HTERT RPE-1 (cell line): ENCODE measurements around the gene TDRD12.

ENCODE experiments used
- in situ Hi-C: fragments of 300-500 bp; cut with MboI; formaldehyde crosslinking; loops from 4 replicates; pipeline ENCODE4 v1.14.3; 2020; ENCODE audit warnings: low sequenced_read_pairs

TDRD12 gene, protein sequence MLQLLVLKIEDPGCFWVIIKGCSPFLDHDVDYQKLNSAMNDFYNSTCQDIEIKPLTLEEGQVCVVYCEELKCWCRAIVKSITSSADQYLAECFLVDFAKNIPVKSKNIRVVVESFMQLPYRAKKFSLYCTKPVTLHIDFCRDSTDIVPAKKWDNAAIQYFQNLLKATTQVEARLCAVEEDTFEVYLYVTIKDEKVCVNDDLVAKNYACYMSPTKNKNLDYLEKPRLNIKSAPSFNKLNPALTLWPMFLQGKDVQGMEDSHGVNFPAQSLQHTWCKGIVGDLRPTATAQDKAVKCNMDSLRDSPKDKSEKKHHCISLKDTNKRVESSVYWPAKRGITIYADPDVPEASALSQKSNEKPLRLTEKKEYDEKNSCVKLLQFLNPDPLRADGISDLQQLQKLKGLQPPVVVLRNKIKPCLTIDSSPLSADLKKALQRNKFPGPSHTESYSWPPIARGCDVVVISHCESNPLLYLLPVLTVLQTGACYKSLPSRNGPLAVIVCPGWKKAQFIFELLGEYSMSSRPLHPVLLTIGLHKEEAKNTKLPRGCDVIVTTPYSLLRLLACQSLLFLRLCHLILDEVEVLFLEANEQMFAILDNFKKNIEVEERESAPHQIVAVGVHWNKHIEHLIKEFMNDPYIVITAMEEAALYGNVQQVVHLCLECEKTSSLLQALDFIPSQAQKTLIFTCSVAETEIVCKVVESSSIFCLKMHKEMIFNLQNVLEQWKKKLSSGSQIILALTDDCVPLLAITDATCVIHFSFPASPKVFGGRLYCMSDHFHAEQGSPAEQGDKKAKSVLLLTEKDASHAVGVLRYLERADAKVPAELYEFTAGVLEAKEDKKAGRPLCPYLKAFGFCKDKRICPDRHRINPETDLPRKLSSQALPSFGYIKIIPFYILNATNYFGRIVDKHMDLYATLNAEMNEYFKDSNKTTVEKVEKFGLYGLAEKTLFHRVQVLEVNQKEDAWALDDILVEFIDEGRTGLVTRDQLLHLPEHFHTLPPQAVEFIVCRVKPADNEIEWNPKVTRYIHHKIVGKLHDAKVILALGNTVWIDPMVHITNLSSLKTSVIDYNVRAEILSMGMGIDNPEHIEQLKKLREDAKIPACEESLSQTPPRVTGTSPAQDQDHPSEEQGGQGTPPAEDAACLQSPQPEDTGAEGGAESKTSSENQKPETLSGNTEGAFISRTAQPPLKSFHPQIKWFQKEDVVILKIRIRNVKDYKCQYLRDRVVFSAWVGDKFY (N-terminal part only)

DNA sequence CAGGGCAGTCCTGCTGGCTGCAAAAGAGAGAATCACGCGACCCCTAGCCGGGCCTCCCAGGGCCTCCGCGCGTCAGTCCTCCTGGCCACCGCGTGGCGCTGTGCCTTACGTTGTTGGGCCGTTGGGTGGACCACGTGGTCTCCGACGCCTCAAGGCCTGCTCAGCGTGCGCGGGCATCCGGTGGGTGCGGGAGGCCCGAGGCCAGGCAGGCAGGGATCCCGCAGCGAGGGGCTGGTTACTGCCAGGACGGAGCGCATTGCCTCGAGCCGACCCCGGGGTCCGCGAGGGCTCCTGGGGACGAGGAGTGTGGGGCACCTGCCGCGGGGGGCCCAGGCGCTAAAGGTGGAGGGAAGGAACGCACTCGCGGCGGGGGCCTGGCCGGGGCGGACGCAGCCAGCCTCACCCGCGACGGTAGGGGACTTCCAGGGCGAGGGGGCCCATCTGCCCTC, at the start of gene TDRD12:
TDRD12 (plus strand) TSS at position 157 of the 449 bp plus-strand sequence. CDS start 306 bp downstream, outside the sequence.
- in situ Hi-C loops: no loop called here

DNA sequence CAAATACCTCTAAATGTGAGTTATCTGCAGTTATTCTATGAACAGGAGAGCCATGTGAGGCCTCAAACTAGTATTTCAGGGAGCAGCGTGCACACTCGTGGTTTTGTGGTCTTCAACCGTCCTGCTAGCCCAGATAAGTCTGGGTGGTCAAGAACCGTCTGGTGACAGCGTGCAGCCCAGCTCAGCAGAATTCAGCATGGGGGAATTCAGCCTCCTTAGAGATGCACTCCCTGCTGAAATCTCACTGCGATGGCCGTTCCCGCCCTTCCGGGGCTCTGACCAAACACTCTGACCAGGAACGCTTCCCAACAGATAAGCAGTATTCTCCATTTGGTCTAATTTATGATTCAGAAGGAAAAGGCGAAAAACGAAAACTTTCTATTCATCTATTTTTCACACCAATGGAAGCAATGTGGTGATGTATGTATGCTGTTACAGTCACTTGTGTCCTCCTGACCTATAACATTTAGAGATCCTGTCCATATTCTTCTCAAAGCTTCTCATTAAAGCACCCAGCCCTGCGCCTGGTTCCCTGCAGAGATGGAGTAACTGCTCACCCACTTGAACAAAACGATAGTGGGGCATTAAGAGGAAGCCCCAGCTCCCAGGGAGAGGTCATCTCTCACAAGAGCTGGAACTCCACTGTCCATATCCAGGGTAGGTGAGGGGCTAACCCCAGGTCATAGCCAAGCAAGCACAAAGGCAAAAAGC, 47.5 kb upstream of the TDRD12 start:
- in situ Hi-C loops: no loop called here

DNA sequence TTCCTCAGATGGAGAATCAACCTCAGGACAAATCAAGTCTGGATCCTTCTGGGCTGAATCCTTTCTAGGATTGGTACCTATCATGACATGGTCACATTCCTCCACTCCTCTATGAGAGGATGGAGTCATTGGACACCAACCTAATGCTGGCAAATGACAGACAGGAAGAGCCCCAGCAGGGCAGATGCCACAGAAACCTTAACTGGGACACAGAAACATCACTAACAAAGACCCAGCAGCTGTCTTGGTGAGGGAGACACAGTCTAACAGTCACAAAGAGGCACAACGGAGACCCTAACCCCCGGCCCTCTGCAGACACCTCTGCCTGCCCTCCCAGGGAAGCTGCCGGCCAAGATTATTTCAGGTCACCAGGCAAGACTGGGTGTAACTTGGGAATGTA, 46.7 kb upstream of the TDRD12 start:
- in situ Hi-C loops: no loop called here

DNA sequence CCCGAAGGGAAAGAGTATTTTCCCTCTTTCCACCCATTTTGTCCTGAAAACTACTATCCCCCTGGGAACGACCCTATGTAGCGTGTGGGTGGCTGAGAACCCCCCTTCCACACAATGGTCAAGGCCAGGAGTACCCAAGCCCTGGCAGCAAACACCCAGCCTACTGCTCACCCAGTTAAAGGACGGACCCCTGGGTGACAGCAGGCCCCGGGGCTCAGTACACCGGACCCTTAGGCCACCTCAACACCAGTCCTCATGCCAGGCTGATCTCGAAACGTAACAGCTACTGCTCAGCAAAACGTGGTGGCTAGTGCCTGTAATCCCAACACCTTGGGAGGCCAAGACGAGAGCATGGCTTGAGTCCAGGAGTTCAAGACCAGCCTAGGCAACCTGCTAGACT, 46.0 kb upstream of the TDRD12 start:
- in situ Hi-C loops: no loop called here

DNA sequence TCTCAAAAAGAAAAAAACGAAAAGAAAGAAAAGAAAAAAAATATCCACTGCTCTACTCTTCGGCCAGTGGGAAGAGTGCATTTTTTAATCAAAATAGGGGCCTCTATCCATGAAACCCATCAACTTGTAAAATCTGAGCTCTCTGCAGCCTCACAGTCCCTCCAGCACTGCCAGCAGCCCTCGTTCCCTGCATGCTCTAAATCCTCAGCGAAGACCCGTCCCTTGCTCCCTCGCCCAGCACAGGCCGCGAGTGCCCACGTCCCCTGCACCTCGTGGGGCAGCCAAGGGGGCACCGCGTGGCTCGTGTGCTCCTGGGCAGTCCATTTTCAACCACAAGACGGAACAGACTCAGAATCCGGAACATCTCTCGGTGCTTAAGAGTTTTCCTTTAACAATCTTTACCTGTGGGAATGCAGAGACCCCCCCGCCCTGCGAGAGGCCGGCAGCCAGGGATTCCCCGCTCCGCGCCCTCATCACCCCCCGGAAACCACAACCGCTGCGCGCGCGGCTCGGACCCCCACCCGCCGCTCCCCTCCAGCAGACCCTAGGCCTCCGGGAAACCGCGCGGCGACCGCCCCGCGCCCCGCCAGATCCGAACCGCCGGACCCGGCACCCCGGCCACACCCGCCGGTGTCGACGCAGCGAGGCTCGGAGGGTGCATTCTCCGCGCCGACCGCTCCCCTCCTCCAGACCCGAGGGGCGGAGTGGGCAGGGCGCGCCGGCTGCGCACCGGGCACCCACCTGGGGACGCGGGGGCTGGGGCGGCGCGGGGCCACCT, 45.2 kb upstream of the TDRD12 start:
- in situ Hi-C loops: no loop called here

DNA sequence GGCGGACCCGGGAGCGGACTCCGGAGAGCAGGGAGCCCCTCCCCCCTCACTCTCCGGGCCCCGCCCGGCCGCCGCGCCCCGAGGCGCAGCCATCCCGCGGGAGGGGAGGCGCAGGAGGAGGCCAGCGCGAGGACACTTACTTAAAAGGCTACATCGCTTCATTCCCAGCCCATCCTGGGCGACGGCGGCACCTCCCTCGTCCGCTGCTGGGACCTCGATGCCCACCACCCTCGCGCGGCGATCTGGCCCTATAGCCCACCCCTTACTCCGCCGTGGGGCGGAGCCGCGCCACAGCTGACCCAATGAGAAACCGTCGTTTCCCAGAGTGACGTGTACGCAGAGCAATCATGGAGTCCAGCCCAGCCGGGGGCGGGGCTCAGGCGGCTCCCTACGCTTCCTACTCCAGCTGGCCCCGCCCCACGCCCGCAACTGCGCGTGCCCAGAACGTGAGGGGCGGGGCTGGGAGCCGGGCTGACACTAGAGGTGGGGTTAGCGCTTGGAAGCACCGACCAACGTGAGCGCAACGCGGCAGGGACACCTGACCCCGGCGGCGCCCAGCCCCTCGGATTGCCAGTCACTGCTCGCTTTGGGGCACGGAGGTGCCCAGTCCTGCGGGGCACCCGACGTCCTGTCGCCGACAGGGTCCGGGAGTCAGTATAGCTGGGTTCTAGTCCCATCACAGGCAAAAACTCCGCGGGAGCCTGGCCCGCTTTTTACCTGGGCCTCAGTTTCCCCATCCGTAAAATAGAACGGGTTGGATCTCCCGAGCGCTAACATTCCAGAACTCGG, 44.4 kb upstream of the TDRD12 start, which contains the start of gene ANKRD27:
ANKRD27 (minus strand) TSS at position 250 of the 789 bp plus-strand sequence. CDS start 16,165 bp downstream, outside the sequence.
- in situ Hi-C loops: no loop called here

DNA sequence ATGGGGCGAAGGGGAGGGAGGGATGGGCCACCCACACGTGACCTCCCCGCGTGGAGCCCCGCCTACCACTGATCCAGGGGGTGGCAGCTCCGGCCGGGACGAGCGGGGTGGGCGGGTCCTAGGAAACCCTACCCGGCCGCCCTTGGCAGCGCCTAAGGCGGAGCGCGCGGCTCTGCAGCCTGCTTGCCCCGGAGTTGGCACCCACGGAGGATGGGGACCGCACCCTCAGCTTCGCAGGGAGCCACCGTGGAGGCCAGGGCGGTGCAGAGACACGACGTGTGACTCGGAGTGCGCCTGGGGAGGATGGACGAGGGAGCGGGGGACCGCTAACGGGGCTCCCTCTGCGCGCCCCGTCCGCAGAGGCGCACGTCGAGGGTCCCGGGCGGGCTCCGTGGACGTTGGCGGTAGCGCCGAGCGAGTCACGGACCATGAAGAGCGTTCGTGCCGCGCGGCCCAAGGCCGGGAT, 43.8 kb upstream of the TDRD12 start, which contains the start of gene RGS9BP:
RGS9BP (plus strand) TSS at position 129 of the 466 bp plus-strand sequence. CDS start 416 bp downstream, outside the sequence.
- in situ Hi-C loops: no loop called here

DNA sequence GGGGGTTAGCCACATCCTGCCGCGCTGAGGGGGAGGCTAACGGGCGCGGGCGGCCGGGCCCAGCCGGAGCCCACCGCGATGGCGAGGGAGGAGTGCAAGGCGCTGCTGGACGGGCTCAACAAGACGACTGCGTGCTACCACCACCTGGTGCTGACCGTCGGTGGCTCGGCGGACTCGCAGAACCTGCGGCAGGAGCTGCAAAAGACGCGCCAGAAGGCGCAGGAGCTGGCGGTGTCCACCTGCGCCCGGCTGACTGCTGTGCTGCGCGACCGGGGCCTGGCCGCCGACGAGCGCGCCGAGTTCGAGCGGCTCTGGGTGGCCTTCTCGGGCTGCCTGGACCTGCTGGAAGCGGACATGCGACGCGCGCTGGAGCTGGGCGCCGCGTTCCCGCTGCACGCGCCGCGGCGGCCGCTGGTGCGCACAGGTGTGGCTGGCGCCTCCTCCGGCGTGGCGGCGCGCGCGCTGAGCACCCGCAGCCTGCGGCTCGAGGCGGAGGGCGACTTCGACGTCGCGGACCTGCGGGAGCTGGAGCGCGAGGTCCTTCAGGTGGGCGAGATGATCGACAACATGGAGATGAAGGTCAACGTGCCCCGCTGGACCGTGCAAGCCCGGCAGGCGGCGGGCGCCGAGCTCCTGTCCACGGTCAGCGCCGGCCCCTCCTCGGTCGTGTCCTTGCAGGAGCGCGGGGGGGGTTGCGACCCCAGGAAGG, 43.2 kb upstream of the TDRD12 start:
- in situ Hi-C loops: no loop called here

DNA sequence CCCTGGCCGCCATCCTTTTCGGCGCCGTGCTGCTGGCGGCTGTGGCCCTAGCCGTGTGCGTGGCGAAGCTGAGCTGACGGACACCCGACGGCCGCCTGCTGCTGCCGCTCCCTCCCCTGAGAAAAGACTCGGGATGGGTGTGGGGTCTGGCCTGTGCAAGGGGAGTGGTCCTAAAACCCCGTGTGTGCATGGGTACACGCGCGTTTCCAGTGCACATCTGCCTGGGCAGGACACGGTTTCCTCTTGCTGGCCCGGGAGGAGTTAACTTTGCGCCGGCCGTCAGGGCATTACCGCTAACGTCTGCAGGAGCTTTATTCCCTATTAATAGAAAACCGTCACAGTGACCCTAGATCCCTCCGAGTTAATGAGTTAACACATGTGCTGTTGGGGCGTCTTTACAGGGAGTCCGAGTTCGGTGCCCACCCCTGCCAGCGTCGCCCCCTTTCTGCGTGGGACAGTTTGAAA, 42.6 kb upstream of the TDRD12 start:
- in situ Hi-C loops: no loop called here

DNA sequence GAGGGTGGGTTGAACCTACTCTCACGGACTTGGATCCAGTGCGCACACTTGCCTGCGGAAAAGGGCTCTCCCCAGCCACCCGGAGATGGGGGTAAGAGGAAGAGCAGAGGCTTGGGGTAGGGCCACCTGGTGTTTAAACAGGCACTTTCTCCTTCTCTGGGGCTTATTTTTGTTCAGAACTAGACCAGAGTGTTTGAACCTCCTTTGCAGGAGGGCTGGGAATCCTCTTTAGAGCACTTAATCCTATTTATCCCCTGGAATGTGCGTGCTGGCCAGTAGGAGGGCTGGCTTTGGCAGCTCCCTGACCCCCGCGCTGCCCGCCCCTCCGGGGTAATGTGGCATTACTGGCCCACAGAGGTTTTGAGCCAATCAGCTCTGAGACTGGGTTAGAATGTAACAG, 41.9 kb upstream of the TDRD12 start:
- in situ Hi-C loops: no loop called here

DNA sequence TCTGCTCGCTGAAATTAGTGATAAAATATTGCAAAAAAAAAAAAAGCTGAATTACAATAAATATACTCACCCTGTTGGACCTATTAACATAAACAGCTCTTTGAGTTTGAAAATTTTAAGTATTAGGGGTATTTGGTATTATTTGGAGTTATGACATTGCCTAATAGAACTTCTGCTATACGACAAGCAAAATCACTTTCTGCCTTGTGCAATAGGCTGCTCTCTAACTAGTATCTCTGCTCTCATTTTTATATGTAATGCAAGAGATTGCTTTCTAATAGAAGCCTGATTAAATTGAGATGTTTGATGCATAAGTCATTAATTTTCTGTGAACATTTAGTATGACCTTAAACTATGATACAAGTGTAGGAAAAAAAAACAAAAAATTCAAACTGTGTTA, 38.6 kb upstream of the TDRD12 start:
- in situ Hi-C loops: no loop called here

DNA sequence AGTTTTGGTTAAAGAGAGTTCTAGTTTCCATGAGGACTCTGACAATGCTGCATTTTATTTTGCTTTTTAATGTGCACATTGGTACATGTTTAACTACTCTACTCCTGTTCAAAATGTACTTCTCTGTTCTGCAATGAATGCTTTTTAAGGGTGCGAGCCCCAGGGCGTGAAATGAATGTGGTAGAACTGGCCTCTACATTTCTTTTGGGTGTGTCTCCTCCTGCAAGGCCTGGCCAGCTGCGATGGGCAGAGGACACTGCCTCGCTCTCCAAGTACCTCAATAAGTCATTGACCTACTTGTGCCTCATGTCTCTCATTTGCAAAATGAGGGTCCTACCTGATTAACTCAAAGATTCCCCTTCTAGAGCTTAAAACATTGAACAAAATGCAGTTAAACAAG, 37.2 kb upstream of the TDRD12 start:
- in situ Hi-C loops: no loop called here

DNA sequence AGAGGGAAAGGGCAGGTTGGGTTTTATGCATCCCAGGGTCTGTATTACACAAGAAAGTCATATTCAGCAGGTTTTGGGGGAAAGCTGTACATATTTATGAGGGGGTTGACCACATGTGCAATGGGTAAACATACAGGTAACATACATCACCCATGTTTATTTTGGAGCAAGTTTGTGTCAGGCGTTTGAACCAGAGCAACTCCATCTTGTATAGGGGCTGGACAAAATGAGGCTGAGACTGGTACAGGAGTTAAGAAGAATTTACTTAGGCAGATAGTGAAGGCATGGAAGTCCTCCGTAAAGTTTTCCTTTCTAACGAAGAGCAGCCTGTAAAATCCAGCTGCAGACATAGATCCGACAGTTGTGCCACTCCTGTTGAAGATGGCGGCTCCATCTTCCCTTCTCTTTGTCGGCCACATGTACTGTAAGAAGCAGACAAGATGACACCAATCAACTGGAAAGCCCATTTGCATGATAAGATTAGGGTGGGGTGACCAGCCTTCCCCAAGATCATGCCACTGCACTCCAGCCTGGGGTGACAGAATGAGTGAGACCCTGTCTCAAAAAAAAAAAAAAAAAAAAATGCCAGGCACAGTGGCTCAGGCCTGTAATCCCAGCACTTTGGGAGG, 32.6 kb upstream of the TDRD12 start:
- in situ Hi-C loops: no loop called here

DNA sequence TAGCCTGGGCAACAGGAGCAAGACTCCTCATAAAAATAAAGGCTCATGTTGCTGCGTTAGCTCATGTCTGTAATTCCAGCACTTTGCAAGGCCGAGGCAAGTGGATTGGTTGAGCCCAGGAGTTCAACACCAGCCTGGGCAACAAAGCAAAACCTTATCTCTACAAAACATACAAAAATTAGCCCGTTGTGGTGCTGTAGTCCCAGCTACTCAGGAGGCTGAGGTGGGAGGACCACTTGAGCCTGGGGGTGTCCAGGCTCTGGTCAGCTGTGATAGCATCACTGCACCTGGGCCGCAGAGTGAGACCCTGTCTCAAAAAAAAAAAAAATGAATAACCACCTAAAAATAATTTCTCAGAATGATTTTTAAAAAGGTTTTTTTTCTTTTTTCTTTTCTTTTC, 31.9 kb upstream of the TDRD12 start:
- in situ Hi-C loops: no loop called here

DNA sequence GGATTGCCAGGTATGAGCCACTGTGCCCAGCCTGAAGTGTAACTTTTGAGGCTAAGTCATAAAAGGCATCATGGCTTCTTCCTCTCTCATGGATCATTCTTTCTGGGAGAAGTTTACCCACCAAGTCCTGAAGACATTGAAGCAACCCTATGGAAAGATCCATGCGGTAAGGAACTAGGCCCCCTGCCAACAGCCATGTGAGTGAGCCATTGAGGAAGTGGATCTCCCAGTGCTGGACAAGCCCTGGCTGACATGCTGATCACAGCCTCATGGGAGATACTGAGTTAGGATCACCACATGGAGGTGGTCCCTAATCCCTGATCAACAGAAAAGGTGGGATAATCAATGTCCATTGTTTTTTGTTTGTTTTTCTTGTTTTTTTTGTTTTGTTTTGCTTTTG, 31.3 kb upstream of the TDRD12 start:
- in situ Hi-C loops: no loop called here

DNA sequence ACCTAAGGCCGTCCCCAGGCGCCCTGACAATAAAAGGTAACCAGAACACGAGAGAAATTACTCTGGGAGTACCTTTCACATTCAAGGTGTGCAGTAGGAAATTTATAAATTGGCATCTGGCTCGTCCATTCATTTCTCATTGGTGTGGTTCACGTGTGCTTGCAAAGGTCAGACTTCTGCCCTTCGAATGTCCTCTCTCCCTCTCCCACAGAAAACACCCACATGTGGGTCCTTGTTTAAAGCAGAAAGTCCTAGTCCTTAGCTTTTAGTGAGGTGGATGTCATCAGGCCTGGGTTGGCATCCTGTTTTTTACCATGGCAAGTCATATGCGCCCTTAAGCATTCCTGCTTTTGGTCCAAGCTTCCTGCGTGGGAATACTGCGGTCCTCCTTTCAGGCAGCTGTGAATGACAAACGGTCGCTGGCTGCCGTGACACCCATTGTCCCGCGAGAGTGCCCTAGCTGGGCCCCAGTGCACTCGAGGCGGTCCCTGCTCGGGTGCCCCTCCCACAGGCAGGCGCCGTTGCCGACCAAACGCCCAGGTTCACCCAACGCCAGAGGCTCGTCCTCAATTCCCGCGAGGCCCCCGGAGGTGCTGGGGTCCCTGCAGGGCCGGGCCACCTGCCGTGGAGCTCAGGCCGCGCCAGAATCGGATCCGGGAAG, 28.1 kb upstream of the TDRD12 start, which contains the start of gene NUDT19:
NUDT19 (plus strand) TSS at position 531 of the 661 bp plus-strand sequence. CDS start 140 bp downstream, outside the sequence.
- in situ Hi-C loops: no loop called here
